Measurements from ENCODE around the gene OGFOD1. TPM values are rescaled to one million over a fixed set of nuclear protein-coding genes. Genes with fewer than 3 reads are reported as not detected.

OGFOD1 gene
- total RNA-seq, 1 experiment from 2014 or later, result 51.6 TPM

- TF ChIP-seq REST (IDR thresholded peaks at IDR 0.05; ENCODE audit: low read depth) (no peak), CBX3 (IDR thresholded peaks at IDR 0.05; ENCODE audit: low read depth) (no peak), RAD21 (IDR thresholded peaks at IDR 0.05; ENCODE audit: low read depth) (no peak), POLR2AphosphoS5 (IDR thresholded peaks at IDR 0.05; ENCODE audit: low read depth, low read length) (no peak), SIN3A (IDR thresholded peaks at IDR 0.05; ENCODE audit: low read depth) (no peak; the same call in 1 of the 2 replicates), ATF3 (IDR thresholded peaks at IDR 0.05) (no peak)
Observed at GRCh38 chr16:56450275-56450985, 924 bp upstream of the OGFOD1 start (continued).

- Histone ChIP-seq H4K20me1 (ENCODE audit: insufficient read depth) (no peaks in the 10 kb centered on the region; the same call in 1 of the 2 replicates), H3K9me2 (ENCODE audit: insufficient read depth) (no peaks in the 10 kb centered on the region), H3K4me1 (ENCODE audit: control insufficient read depth in 1 of 2, insufficient read depth in 2 of 2, low read length in 2 of 2) (peaks cover 15 to 23% of the 10 kb centered on the region in 2 experiments), H3K9me3 (ENCODE audit: control insufficient read depth in 1 of 2, insufficient read depth in 1 of 2, low read depth in 1 of 2, low read length in 2 of 2) (no peaks in the 10 kb centered on the region), H3K36me3 (ENCODE audit: control insufficient read depth in 1 of 2, insufficient read depth in 2 of 2, low read length in 2 of 2) (peaks cover 18 to 23% of the 10 kb centered on the region in 2 experiments; a peak in 2 of 4 replicates), H3K27ac (ENCODE audit: low read depth, low read length) (peak overlapping the region; percentile 59), H3K27me3 (ENCODE audit: insufficient read depth, low read length) (no peaks in the 10 kb centered on the region), H3K79me2 (ENCODE audit: insufficient read depth, low read length) (peaks cover 68% of the 10 kb centered on the region), H3K4me3 (replicated peaks in 1 of 2; ENCODE audit: low read depth in 1 of 2, low read length in 2 of 2) (peak overlapping the region; percentile 90 to 95), H2AFZ (ENCODE audit: low read depth, low read length, poor library complexity, severe bottlenecking) (no peak overlapping the region), H3K9ac (ENCODE audit: low read length) (peak overlapping the region; percentile 76), H3K4me2 (ENCODE audit: low read length) (peak overlapping the region; percentile 98)
- RAD21 ChIA-PET (ENCODE audit: low non-redundant PET in 1 of 2, low total read pairs in 2 of 2, uncharacterized antibody in 2 of 2, unreplicated experiment in 2 of 2), result no interaction called here
- BruUV-seq (replicated peaks), result TSS peak; percentile 64
- ATAC-seq (peak; percentile 59), DNase-seq (ENCODE audit: low read depth, low spot score) (peak; percentile 2)
- POLR2A ChIA-PET, result interaction anchor here (0.9 to 1.0 kb wide), 4 partner anchors 8 to 250 kb away, joined by 3 to 4 read pairs (median 4); partner anchors contain the start of gene MT1E
- CTCF ChIA-PET, result interaction anchor here (1.0 kb wide), 1 partner anchor 250 kb away, joined by 4 read pairs; no protein-coding TSS in a partner anchor
- intact Hi-C loops (cut with micrococcal nuclease), result no loop called here
- TF ChIP-seq SIN3A (IDR thresholded peaks at IDR 0.05; ENCODE audit: low read depth) (peak; percentile 7; the same call in 1 of the 2 replicates), ZFX (IDR thresholded peaks at IDR 0.05) (peak; percentile 54; the same call in 1 of the 2 replicates), POLR2A (IDR thresholded peaks at IDR 0.05; ENCODE audit: borderline replicate concordance, extremely low read depth, insufficient read depth, insufficient read length) (no peak), ELF1 (IDR thresholded peaks at IDR 0.05; ENCODE audit: borderline replicate concordance, low read depth) (no peak), RAD21 (IDR thresholded peaks at IDR 0.05; ENCODE audit: low read depth) (no peak), MAX (IDR thresholded peaks at IDR 0.05) (0 out of 2 replicates have a peak, but pooled peaks have one; percentile 13)
Observed at GRCh38 chr16:56451753-56452689, 667 bp downstream of the OGFOD1 start.

Data from HCT116 (cell line).